ENCODE data around the gene ATL3. TPM values are rescaled to one million over a fixed set of nuclear protein-coding genes. Genes with fewer than 3 reads are reported as not detected.

ATL3 gene
- total RNA-seq (38.8 TPM), polyA plus RNA-seq (ENCODE audit: insufficient read depth in 1 of 8, insufficient read length in 8 of 8, low replicate concordance in 1 of 8) (10 to 100 TPM; 12.7 to 26.2 (median 15.6) TPM)
- long read RNA-seq, donor 1, full-length matches to known transcripts = 1 of 1 reads
- long read RNA-seq, donor 1, partial matches to known transcripts = 0 of 1 reads
- long read RNA-seq, donor 1, other reads (novel, unspliced or antisense) = 0 of 1 reads
- long read RNA-seq, donor 2, full-length matches to known transcripts = 1 of 1 reads
- long read RNA-seq, donor 2, partial matches to known transcripts = 0 of 1 reads
- long read RNA-seq, donor 2, other reads (novel, unspliced or antisense) = 0 of 1 reads
- long read RNA-seq, donor 3, full-length matches to known transcripts = 4 of 4 reads
- long read RNA-seq, donor 3, partial matches to known transcripts = 0 of 4 reads
- long read RNA-seq, donor 3, other reads (novel, unspliced or antisense) = 0 of 4 reads
- long read RNA-seq, donor 4 = 0 reads
- long read RNA-seq, donor 5, full-length matches to known transcripts = 5 of 5 reads
- long read RNA-seq, donor 5, partial matches to known transcripts = 0 of 5 reads
- long read RNA-seq, donor 5, other reads (novel, unspliced or antisense) = 0 of 5 reads
- long read RNA-seq, donor 6, full-length matches to known transcripts = 4 of 4 reads
- long read RNA-seq, donor 6, partial matches to known transcripts = 0 of 4 reads
- long read RNA-seq, donor 6, other reads (novel, unspliced or antisense) = 0 of 4 reads
- long read RNA-seq, donor 7, full-length matches to known transcripts = 1 of 1 reads
- long read RNA-seq, donor 7, partial matches to known transcripts = 0 of 1 reads
- long read RNA-seq, donor 7, other reads (novel, unspliced or antisense) = 0 of 1 reads
- long read RNA-seq, donor 8, full-length matches to known transcripts = 1 of 1 reads
- long read RNA-seq, donor 8, partial matches to known transcripts = 0 of 1 reads
- long read RNA-seq, donor 8, other reads (novel, unspliced or antisense) = 0 of 1 reads
- long read RNA-seq, donor 9, full-length matches to known transcripts = 3 of 3 reads
- long read RNA-seq, donor 9, partial matches to known transcripts = 0 of 3 reads
- long read RNA-seq, donor 9, other reads (novel, unspliced or antisense) = 0 of 3 reads
- long read RNA-seq, donor 10, full-length matches to known transcripts = 1 of 1 reads
- long read RNA-seq, donor 10, partial matches to known transcripts = 0 of 1 reads
- long read RNA-seq, donor 10, other reads (novel, unspliced or antisense) = 0 of 1 reads
- long read RNA-seq, donor 11, full-length matches to known transcripts = 7 of 7 reads
- long read RNA-seq, donor 11, partial matches to known transcripts = 0 of 7 reads
- long read RNA-seq, donor 11, other reads (novel, unspliced or antisense) = 0 of 7 reads

- peak within 1 kb of the TSS; percentile 96 for H3K27ac ChIP-seq (ENCODE audit: low read length)
- no peaks in the 10 kb centered on the region for H3K27me3 ChIP-seq (ENCODE audit: control insufficient read depth, insufficient read depth, low read length)
- H3K9me3 ChIP-seq (replicated peaks; ENCODE audit: control insufficient read depth, low read depth, low read length) = no peaks in the 10 kb centered on the region
- H3K4me1 ChIP-seq (ENCODE audit: control insufficient read depth, insufficient read depth, low read length) = peaks cover 9% of the 10 kb centered on the region
- H3K4me3 ChIP-seq (ENCODE audit: low read length) = peak within 1 kb of the TSS; percentile 84
- H3K36me3 ChIP-seq (ENCODE audit: control insufficient read depth, insufficient read depth, low read length) = peaks cover 4% of the 10 kb centered on the region
- WGBS (ENCODE audit: insufficient coverage) = 8% methylated on average over 67 of the region's 69 CpGs
- peak; percentile 98 for DNase-seq
These were observed at the start of gene ATL3 for GRCh38 chr11:63671322-63672155. TSS of gene ATL3 (minus strand) at chr11:63671376. CDS start at chr11:63671335, 41 bp downstream.

- no peaks in the 10 kb centered on the region for H3K9me3 ChIP-seq (replicated peaks; ENCODE audit: control insufficient read depth, low read depth, low read length)
- no peaks in the 10 kb centered on the region for H3K4me1 ChIP-seq (ENCODE audit: control insufficient read depth, insufficient read depth, low read length)
- no peak for DNase-seq
- H3K4me3 ChIP-seq (ENCODE audit: low read length) = no peak overlapping the region
- no peaks in the 10 kb centered on the region for H3K27me3 ChIP-seq (ENCODE audit: control insufficient read depth, insufficient read depth, low read length)
- 100% methylated on average over 2 of the region's 3 CpGs for WGBS (ENCODE audit: insufficient coverage)
- no peak overlapping the region for H3K27ac ChIP-seq (ENCODE audit: low read length)
- H3K36me3 ChIP-seq (ENCODE audit: control insufficient read depth, insufficient read depth, low read length) = peaks cover 7% of the 10 kb centered on the region
These were observed 49.4 kb upstream of the ATL3 start for GRCh38 chr11:63720611-63721010.

- Histone ChIP-seq H3K4me1 (ENCODE audit: control insufficient read depth, insufficient read depth, low read length) (no peaks in the 10 kb centered on the region), H3K27me3 (ENCODE audit: control insufficient read depth, insufficient read depth, low read length) (no peaks in the 10 kb centered on the region), H3K36me3 (ENCODE audit: control insufficient read depth, insufficient read depth, low read length) (peaks cover 7% of the 10 kb centered on the region), H3K27ac (ENCODE audit: low read length) (no peak overlapping the region), H3K9me3 (replicated peaks; ENCODE audit: control insufficient read depth, low read depth, low read length) (no peaks in the 10 kb centered on the region), H3K4me3 (ENCODE audit: low read length) (no peak overlapping the region)
- DNase-seq = no peak
- WGBS (ENCODE audit: insufficient coverage) = no CpG with 5 or more reads among the region's 2 CpGs
These were observed 48.8 kb upstream of the ATL3 start for GRCh38 chr11:63719987-63720386.

GRCh38 chr11:63719001-63719400 is 47.8 kb upstream of the ATL3 start:
- H3K9me3 ChIP-seq (replicated peaks; ENCODE audit: control insufficient read depth, low read depth, low read length) = no peaks in the 10 kb centered on the region
- 92% methylated on average over 1 of the region's 1 CpG for WGBS (ENCODE audit: insufficient coverage)
- H3K27me3 ChIP-seq (ENCODE audit: control insufficient read depth, insufficient read depth, low read length) = no peaks in the 10 kb centered on the region
- no peaks in the 10 kb centered on the region for H3K4me1 ChIP-seq (ENCODE audit: control insufficient read depth, insufficient read depth, low read length)
- peaks cover 10% of the 10 kb centered on the region for H3K36me3 ChIP-seq (ENCODE audit: control insufficient read depth, insufficient read depth, low read length)
- H3K4me3 ChIP-seq (ENCODE audit: low read length) = no peak overlapping the region
- no peak overlapping the region for H3K27ac ChIP-seq (ENCODE audit: low read length)
- DNase-seq = no peak

GRCh38 chr11:63716046-63716445 is 44.9 kb upstream of the ATL3 start:
- DNase-seq = no peak

GRCh38 chr11:63713766-63714165 is 42.6 kb upstream of the ATL3 start:
- Histone ChIP-seq H3K4me1 (ENCODE audit: control insufficient read depth, insufficient read depth, low read length) (no peaks in the 10 kb centered on the region), H3K27ac (ENCODE audit: low read length) (no peak overlapping the region), H3K36me3 (ENCODE audit: control insufficient read depth, insufficient read depth, low read length) (peaks cover 3% of the 10 kb centered on the region), H3K27me3 (ENCODE audit: control insufficient read depth, insufficient read depth, low read length) (no peaks in the 10 kb centered on the region), H3K4me3 (ENCODE audit: low read length) (no peak overlapping the region), H3K9me3 (replicated peaks; ENCODE audit: control insufficient read depth, low read depth, low read length) (no peaks in the 10 kb centered on the region)
- DNase-seq = no peak
- no CpG with 5 or more reads among the region's 2 CpGs for WGBS (ENCODE audit: insufficient coverage)

More at GRCh38 chr11:63716046-63716445, 44.9 kb upstream of the ATL3 start:
- Histone ChIP-seq H3K27me3 (ENCODE audit: control insufficient read depth, insufficient read depth, low read length) (no peaks in the 10 kb centered on the region), H3K27ac (ENCODE audit: low read length) (no peak overlapping the region), H3K9me3 (replicated peaks; ENCODE audit: control insufficient read depth, low read depth, low read length) (no peaks in the 10 kb centered on the region), H3K4me1 (ENCODE audit: control insufficient read depth, insufficient read depth, low read length) (no peaks in the 10 kb centered on the region), H3K4me3 (ENCODE audit: low read length) (no peak overlapping the region), H3K36me3 (ENCODE audit: control insufficient read depth, insufficient read depth, low read length) (peaks cover 10% of the 10 kb centered on the region)

- Histone ChIP-seq H3K27ac (ENCODE audit: low read length) (no peak overlapping the region), H3K27me3 (ENCODE audit: control insufficient read depth, insufficient read depth, low read length) (no peaks in the 10 kb centered on the region), H3K9me3 (replicated peaks; ENCODE audit: control insufficient read depth, low read depth, low read length) (no peaks in the 10 kb centered on the region), H3K36me3 (ENCODE audit: control insufficient read depth, insufficient read depth, low read length) (peaks cover 3% of the 10 kb centered on the region), H3K4me3 (ENCODE audit: low read length) (no peak overlapping the region), H3K4me1 (ENCODE audit: control insufficient read depth, insufficient read depth, low read length) (no peaks in the 10 kb centered on the region)
- whole genome bisulfite sequencing (ENCODE audit: insufficient coverage) = 88% methylated on average over 4 of the region's 6 CpGs
- DNase-seq = no peak
These were observed 40.7 kb upstream of the ATL3 start for GRCh38 chr11:63711838-63712237.

GRCh38 chr11:63710476-63711217 is 39.5 kb upstream of the ATL3 start:
- DNase-seq = no peak
- no peak overlapping the region for H3K27ac ChIP-seq (ENCODE audit: low read length)
- peaks cover 3% of the 10 kb centered on the region for H3K36me3 ChIP-seq (ENCODE audit: control insufficient read depth, insufficient read depth, low read length)
- no peaks in the 10 kb centered on the region for H3K9me3 ChIP-seq (replicated peaks; ENCODE audit: control insufficient read depth, low read depth, low read length)
- no peaks in the 10 kb centered on the region for H3K27me3 ChIP-seq (ENCODE audit: control insufficient read depth, insufficient read depth, low read length)
- WGBS (ENCODE audit: insufficient coverage) = 81% methylated on average over 6 of the region's 11 CpGs
- H3K4me3 ChIP-seq (ENCODE audit: low read length) = no peak overlapping the region
- H3K4me1 ChIP-seq (ENCODE audit: control insufficient read depth, insufficient read depth, low read length) = no peaks in the 10 kb centered on the region

All from muscle of leg (tissue), 16 donors.